HCT116 (cell line): ENCODE measurements around the gene GRIK1.

Source experiments
- CTCF ChIP-seq, 3 experiments: fragments of 200-600 bp in 1 of 3; sonication (generic) in 1 of 3; IDR thresholded peaks in 2 of 3; conservative IDR thresholded peaks in 1 of 3; 2 replicates each; pipeline ENCODE4 v1.5.1; 2012 to 2017; ENCODE audit warnings: low read depth in 2 of 3, low read length in 2 of 3, antibody characterized with exemption in 1 of 3, borderline replicate concordance in 1 of 3, control low read depth in 1 of 3, mild to moderate bottlenecking in 1 of 3, mixed read lengths in 1 of 3, mixed run types in 1 of 3, moderate library complexity in 1 of 3; ENCODE audit not compliant: insufficient read depth in 1 of 3
- EZH2phosphoT487 ChIP-seq: fragments of 200-600 bp; IDR thresholded peaks from 2 replicates; pipeline ENCODE4 v1.6.1; 2018; ENCODE audit warnings: antibody characterized with exemption, borderline replicate concordance
- POLR2A ChIP-seq: IDR thresholded peaks from 2 replicates; pipeline ENCODE4 v1.7.0; 2011; ENCODE audit warnings: borderline replicate concordance; ENCODE audit not compliant: insufficient read depth, insufficient read length; ENCODE audit errors: extremely low read depth
- POLR2AphosphoS5 ChIP-seq: IDR thresholded peaks from 2 replicates; pipeline ENCODE4 v1.6.1; 2011; ENCODE audit warnings: mild to moderate bottlenecking, low read depth, low read length, moderate library complexity

DNA sequence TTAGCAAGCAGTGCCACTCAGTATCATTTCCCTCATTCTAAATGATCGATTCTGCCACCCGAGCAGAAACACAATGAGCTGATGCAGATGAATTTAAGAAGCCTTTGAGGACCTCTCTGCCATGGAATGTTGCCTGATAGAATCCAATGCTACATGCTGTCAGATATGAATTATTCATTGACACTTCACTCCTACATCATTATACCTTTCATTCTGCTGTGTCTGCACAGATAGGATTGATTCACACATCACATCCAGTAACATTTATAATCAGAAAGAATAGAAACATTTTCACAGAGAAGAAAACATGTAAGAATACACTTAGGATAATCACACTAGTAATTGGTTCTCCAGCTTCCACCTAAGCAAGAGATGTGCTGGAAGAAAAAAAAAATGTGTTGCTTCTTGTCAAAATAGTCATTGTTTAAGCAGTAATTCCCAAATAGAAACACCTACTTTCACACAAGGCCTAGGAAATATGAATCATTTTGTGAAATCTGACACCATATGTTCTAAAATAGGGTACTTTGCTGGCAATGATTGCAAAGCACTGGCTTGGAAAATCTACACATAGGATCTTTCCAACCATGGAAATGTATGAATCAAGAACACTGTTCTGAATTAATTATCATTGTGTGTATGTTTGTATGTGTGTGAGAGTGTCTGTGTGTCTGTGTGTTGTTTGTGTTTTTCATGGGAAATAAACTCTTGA is 110.1 kb downstream of the GRIK1 start:
- TF ChIP-seq EZH2phosphoT487, result no peak
- TF ChIP-seq CTCF (IDR thresholded peaks at IDR 0.05 in 2 of 3, conservative IDR thresholded peaks at IDR 0.05 in 1 of 3; ENCODE audit: borderline replicate concordance in 1 of 3, insufficient read depth in 1 of 3, low read depth in 2 of 3, low read length in 2 of 3), result no peak
- no peak for TF ChIP-seq POLR2A
- no peak for TF ChIP-seq POLR2AphosphoS5
